NT2/D1 (cell line): ENCODE data around the gene TMEM235.
A peak's percentile ranks its signal among the peaks of the same experiment; 100 is the strongest.

Source experiments
- DNase-seq: peaks from one replicate; pipeline ENCODE4 v3.0.0-alpha.2; 2011; ENCODE audit warnings: low read depth, low spot score
- H3K27me3 ChIP-seq: 2 replicates; pipeline ENCODE4 v1.6.0; 2011; ENCODE audit warnings: mild to moderate bottlenecking; ENCODE audit not compliant: insufficient read length, insufficient read depth
- H3K36me3 ChIP-seq: 2 replicates; pipeline ENCODE4 v1.6.1; 2011; ENCODE audit warnings: mild to moderate bottlenecking, low read length, mixed read lengths; ENCODE audit not compliant: insufficient read depth, insufficient read length
- H3K4me1 ChIP-seq: 2 replicates; pipeline ENCODE4 v1.5.1; 2011; ENCODE audit not compliant: insufficient read depth, insufficient read length
- H3K4me3 ChIP-seq: 2 replicates; pipeline ENCODE4 v1.5.1; 2011; ENCODE audit warnings: low read depth; ENCODE audit not compliant: insufficient read length
- H3K9ac ChIP-seq: 2 replicates; pipeline ENCODE4 v1.6.0; 2011; ENCODE audit warnings: low read depth; ENCODE audit not compliant: insufficient read length
- H3K9me3 ChIP-seq: 2 replicates; pipeline ENCODE4 v1.5.1; 2011; ENCODE audit warnings: mild to moderate bottlenecking, low read length; ENCODE audit not compliant: insufficient read depth
- SUZ12 ChIP-seq: IDR thresholded peaks from 2 replicates; pipeline ENCODE4 v1.6.1; 2011; ENCODE audit not compliant: insufficient read length, insufficient read depth; ENCODE audit errors: extremely low read depth
- YY1 ChIP-seq: IDR thresholded peaks from 2 replicates; pipeline ENCODE4 v1.6.1; 2011; ENCODE audit not compliant: insufficient read length, insufficient read depth
- ZNF274 ChIP-seq: IDR thresholded peaks from 2 replicates; pipeline ENCODE4 v1.6.1; 2011; ENCODE audit warnings: mild to moderate bottlenecking, low read depth, low read length

The TMEM235 gene

DNA sequence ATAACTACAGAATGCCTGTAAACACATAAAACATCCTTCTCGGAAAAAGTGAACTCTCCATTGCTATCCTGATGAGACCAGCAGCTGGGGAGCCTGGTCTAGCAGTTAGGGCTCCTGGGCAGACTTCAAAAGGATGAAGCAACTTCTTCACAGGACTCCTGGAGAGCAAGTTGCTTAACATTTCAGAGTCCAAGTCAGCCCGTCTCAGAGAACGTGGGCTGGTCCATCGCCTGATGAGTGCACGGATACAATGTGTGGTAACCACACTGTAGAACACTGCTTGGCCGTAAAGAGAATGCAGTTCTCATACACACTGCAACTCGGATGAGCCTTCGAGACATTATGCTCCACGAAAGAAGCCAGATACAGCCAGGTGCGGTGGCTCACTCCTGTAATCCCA, 52.7 kb downstream of the TMEM235 start:
- TF ChIP-seq ZNF274 (no peak), SUZ12 (no peak), YY1 (no peak)
- DNase-seq, result no peak

DNA sequence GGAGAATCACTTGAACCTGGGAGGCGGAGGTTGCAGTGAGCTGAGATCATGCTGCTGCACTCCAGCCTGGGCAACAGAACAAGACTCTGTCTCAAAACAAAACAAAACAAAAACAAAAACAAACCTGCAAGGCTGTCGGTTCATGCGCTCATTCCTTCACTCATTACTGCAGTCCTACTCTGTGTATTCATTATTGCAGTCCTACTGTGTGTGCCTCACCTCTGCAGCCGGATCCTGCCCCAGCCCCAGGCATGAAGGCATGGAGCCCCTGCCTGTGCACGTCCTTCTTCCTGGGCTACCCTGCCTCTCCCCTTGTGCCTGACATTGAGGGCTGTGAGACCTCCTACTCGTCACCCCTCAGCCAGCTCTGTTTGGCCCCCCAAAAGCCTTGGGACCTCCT, 57.6 kb downstream of the TMEM235 start:
- Histone ChIP-seq H3K4me1 (peaks cover 8% of the 10 kb centered on the region), H3K36me3 (no peaks in the 10 kb centered on the region), H3K9ac (peak overlapping the region; percentile 21), H3K27me3 (no peaks in the 10 kb centered on the region), H3K4me3 (no peak overlapping the region), H3K9me3 (no peaks in the 10 kb centered on the region)
- TF ChIP-seq ZNF274, result no peak
- no peak for TF ChIP-seq YY1
- no peak for TF ChIP-seq SUZ12
- no peak for DNase-seq

More for the DNA sequence above, 52.7 kb downstream of the TMEM235 start:
- Histone ChIP-seq H3K27me3 (no peaks in the 10 kb centered on the region), H3K9ac (no peak overlapping the region), H3K4me3 (no peak overlapping the region), H3K9me3 (no peaks in the 10 kb centered on the region), H3K4me1 (peaks cover 8% of the 10 kb centered on the region), H3K36me3 (no peaks in the 10 kb centered on the region)

DNA sequence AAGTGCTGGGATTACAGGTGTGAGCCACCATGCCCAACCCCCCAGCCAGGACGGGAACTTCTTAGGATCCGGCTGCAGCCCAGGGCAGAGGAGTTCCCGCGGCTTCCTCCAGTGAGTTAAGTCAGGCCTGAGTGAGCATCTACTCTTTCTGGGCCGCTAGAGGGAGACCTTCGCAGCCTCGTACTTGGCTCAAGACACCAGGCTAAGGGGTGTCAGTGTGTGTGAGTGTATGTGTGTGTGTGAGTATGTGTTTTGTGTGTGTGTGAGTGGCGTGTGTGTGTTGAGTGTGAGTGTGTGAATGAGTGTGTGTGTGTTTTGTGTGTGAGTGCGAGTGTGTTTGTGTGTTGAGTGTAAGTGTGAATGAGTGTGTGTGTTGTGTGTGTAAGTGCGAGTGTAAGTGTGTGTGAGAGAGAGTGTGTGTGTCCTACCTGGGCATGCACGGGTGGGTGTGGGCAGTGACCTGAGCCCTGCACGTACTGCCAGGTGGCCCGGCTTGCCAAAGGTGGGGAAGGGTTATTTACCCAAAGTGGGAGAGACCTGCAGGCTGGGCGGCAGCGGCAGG, 58.5 kb downstream of the TMEM235 start:
- TF ChIP-seq YY1 (no peak), SUZ12 (no peak), ZNF274 (no peak)
- Histone ChIP-seq H3K4me1 (peaks cover 8% of the 10 kb centered on the region), H3K27me3 (no peaks in the 10 kb centered on the region), H3K36me3 (no peaks in the 10 kb centered on the region), H3K4me3 (no peak overlapping the region), H3K9ac (no peak overlapping the region), H3K9me3 (no peaks in the 10 kb centered on the region)
- peak; percentile 90 for DNase-seq
